ENCODE results near the gene NXPH1.

NXPH1 gene

GRCh38 chr7:8531991-8532515 is 98.6 kb downstream of the NXPH1 start:
- no peak for TF ChIP-seq CTCF (IDR thresholded peaks at IDR 0.05; ENCODE audit: low read depth, low read length)
- no peaks in the 10 kb centered on the region for H3K36me3 ChIP-seq
- H3K27me3 ChIP-seq (ENCODE audit: insufficient read depth, low read depth, severe bottlenecking): no peaks in the 10 kb centered on the region
- H3K27ac ChIP-seq: no peak overlapping the region
- no peak for DNase-seq
- no peaks in the 10 kb centered on the region for H3K9me3 ChIP-seq (ENCODE audit: severe bottlenecking)
- no peak overlapping the region for H3K4me3 ChIP-seq (ENCODE audit: low read depth, low read length)

- Histone ChIP-seq H3K27ac (no peak overlapping the region), H3K9me3 (ENCODE audit: severe bottlenecking) (no peaks in the 10 kb centered on the region), H3K4me3 (ENCODE audit: low read depth, low read length) (no peak overlapping the region), H3K27me3 (ENCODE audit: insufficient read depth, low read depth, severe bottlenecking) (no peaks in the 10 kb centered on the region), H3K36me3 (no peaks in the 10 kb centered on the region)
- TF ChIP-seq CTCF (IDR thresholded peaks at IDR 0.05; ENCODE audit: low read depth, low read length): no peak
- no peak for DNase-seq
Measured at GRCh38 chr7:8536431-8536830, 103.0 kb downstream of the NXPH1 start.

- no peak for DNase-seq
- Histone ChIP-seq H3K9me3 (ENCODE audit: severe bottlenecking) (no peaks in the 10 kb centered on the region), H3K27me3 (ENCODE audit: insufficient read depth, low read depth, severe bottlenecking) (no peaks in the 10 kb centered on the region), H3K27ac (no peak overlapping the region), H3K4me3 (ENCODE audit: low read depth, low read length) (no peak overlapping the region), H3K36me3 (no peaks in the 10 kb centered on the region)
- no peak for TF ChIP-seq CTCF (IDR thresholded peaks at IDR 0.05; ENCODE audit: low read depth, low read length)
Measured at GRCh38 chr7:8549046-8549445, 115.6 kb downstream of the NXPH1 start.

- DNase-seq: no peak
- no peak for TF ChIP-seq CTCF (IDR thresholded peaks at IDR 0.05; ENCODE audit: low read depth, low read length)
- no peaks in the 10 kb centered on the region for H3K27me3 ChIP-seq (ENCODE audit: insufficient read depth, low read depth, severe bottlenecking)
- no peaks in the 10 kb centered on the region for H3K9me3 ChIP-seq (ENCODE audit: severe bottlenecking)
- H3K4me3 ChIP-seq (ENCODE audit: low read depth, low read length): no peak overlapping the region
- no peak overlapping the region for H3K27ac ChIP-seq
- H3K36me3 ChIP-seq: no peaks in the 10 kb centered on the region
Measured at GRCh38 chr7:8560501-8560900, 127.1 kb downstream of the NXPH1 start.

- Histone ChIP-seq H3K36me3 (no peaks in the 10 kb centered on the region), H3K4me3 (ENCODE audit: low read depth, low read length) (no peak overlapping the region), H3K9me3 (ENCODE audit: severe bottlenecking) (no peaks in the 10 kb centered on the region), H3K27me3 (ENCODE audit: insufficient read depth, low read depth, severe bottlenecking) (no peaks in the 10 kb centered on the region), H3K27ac (no peak overlapping the region; the same call in 1 of the 2 replicates)
- no peak for DNase-seq
- no peak for TF ChIP-seq CTCF (IDR thresholded peaks at IDR 0.05; ENCODE audit: low read depth, low read length)
Measured at GRCh38 chr7:8561449-8561848, 128.0 kb downstream of the NXPH1 start.

- no peak for DNase-seq
- H3K27ac ChIP-seq: no peak overlapping the region
- H3K9me3 ChIP-seq (ENCODE audit: severe bottlenecking): no peaks in the 10 kb centered on the region
- no peaks in the 10 kb centered on the region for H3K27me3 ChIP-seq (ENCODE audit: insufficient read depth, low read depth, severe bottlenecking)
- no peaks in the 10 kb centered on the region for H3K36me3 ChIP-seq
- no peak overlapping the region for H3K4me3 ChIP-seq (ENCODE audit: low read depth, low read length)
- no peak for TF ChIP-seq CTCF (IDR thresholded peaks at IDR 0.05; ENCODE audit: low read depth, low read length)
Measured at GRCh38 chr7:8564281-8564680, 130.9 kb downstream of the NXPH1 start.
